A549 (cell line): Measurements from ENCODE around the gene GPATCH4.

Source experiments
- CTCF ChIP-seq: fragments of >200 bp; sonication (Bioruptor Twin); formaldehyde crosslinking; IDR thresholded peaks from 3 replicates; pipeline ENCODE4 v1.5.1; 2016
- EP300 ChIP-seq, 2 experiments: fragments of >200 bp; sonication (Bioruptor Twin); formaldehyde crosslinking; IDR thresholded peaks; 2 replicates in 1 of 2; 3 replicates in 1 of 2; pipeline ENCODE4 v1.6.1; 2016 to 2017
- MAFK ChIP-seq: fragments of 450-650 bp; IDR thresholded peaks from 2 replicates; pipeline ENCODE4 v1.6.1; 2014; ENCODE audit not compliant: partially characterized antibody
- POLR2AphosphoS2 ChIP-seq: conservative IDR thresholded peaks from 2 replicates; pipeline ENCODE4 v1.6.1; 2012; ENCODE audit warnings: low read length, improper control_type of control experiment, inconsistent platforms
- RCOR1 ChIP-seq: fragments of 150-350 bp; IDR thresholded peaks from 2 replicates; pipeline ENCODE4 v1.6.1; 2014; ENCODE audit warnings: antibody characterized with exemption, low read length, low read depth
- TP53 ChIP-seq: fragments of 250-450 bp; sonication (Bioruptor Pico); IDR thresholded peaks from 2 replicates; pipeline ENCODE4 v1.5.0; 2021; ENCODE audit warnings: mild to moderate bottlenecking, moderate library complexity

GRCh38 chr1:156544592-156545102, 56.6 kb downstream of the GPATCH4 start:
- TF ChIP-seq CTCF (no peak), TP53 (no peak), POLR2AphosphoS2 (no peak), MAFK (no peak), EP300 (IDR thresholded peaks at IDR 0.05) (no peak), RCOR1 (no peak)
